ENCODE data around the gene KCTD8. TPM values are rescaled to one million over a fixed set of nuclear protein-coding genes. Genes with fewer than 3 reads are reported as not detected.

KCTD8 gene
- not detected in 2 replicates for total RNA-seq (2021)
- percentile 0 among the genes with signal in this experiment for Bru-seq, nascent RNA
- percentile 2 among the genes with signal in this experiment for BruChase-seq, experiment 1, labeled RNA remaining after a 2-hour chase
- percentile 0 among the genes with signal in this experiment for BruChase-seq, experiment 2, labeled RNA remaining after a 6-hour chase
- long read RNA-seq: 0 reads

- Histone ChIP-seq H3F3A (ENCODE audit: insufficient read depth, low read depth) (no peaks in the 10 kb centered on the region), H3K27ac (no peak within 1 kb of the TSS), H3K27me3 (ENCODE audit: insufficient read depth, low read depth) (0 out of 2 replicates have a peak, but pooled peaks cover 3% of the 10 kb centered on the region)
These were observed at the start of gene KCTD8 for GRCh38 chr4:44448521-44449461. Gene KCTD8, minus strand, starts transcription at chr4:44448809.

DNA sequence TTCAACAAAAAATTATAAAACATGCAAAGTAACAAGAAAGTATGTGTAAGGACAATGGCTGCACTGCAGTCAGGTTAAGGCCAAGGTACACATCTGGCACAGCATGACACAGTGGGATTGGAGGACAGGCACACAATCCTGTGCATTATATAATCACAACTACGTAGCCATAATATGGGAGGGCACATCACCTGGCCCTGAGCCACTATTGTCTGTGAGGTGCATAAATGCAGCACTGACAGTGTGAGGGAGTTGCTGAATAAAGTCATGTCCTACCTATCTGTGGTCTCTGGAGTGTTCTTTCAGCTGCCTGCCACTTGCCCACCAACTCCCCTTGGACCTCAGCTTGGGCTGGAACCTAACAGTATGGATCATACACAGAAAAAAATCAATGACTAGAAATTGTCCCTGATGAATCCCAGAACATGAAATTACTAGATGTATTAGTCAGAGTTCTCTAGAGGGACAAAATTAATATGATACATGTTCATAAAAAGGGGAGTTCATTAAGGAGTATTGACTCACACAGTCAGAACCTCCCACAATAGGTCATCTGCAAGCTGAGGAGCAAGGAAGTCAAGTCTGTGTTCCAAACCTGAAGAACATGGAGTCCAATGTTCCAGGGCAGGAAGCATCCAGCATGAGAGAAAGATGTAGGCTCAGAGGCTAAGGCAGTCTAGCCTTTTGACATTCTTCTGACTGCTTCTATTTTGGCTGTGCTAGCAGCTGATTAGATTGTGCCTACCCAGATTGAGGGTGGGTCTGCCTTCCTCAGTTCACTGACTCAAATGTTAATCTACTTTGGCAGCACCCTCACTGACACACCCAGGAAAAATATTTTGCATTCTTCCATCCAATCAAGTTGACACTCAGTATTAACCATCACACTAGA is 46.4 kb upstream of the KCTD8 start:
- no TSS peak for BruUV-seq (replicated peaks)
- H3K27me3 ChIP-seq (ENCODE audit: insufficient read depth, low read depth): no peaks in the 10 kb centered on the region
- no peak overlapping the region for H3K4me3 ChIP-seq
- no peak overlapping the region for H3K4me2 ChIP-seq
- no peaks in the 10 kb centered on the region for H3F3A ChIP-seq (ENCODE audit: insufficient read depth, low read depth)
- intact Hi-C loops (cut with micrococcal nuclease; ENCODE audit: unreplicated experiment): no loop called here
- ChIA-PET CTCF (no interaction called here), POLR2A (ENCODE audit: unreplicated experiment) (interaction anchor here (0.6 kb wide), 1 partner anchor 60 kb away, joined by 6 read pairs; no protein-coding TSS in a partner anchor)
- no peaks in the 10 kb centered on the region for H3K36me3 ChIP-seq (ENCODE audit: low read depth)
- no peaks in the 10 kb centered on the region for H3K9me2 ChIP-seq (ENCODE audit: insufficient read depth)
- DNase-seq: no peak
- no peaks in the 10 kb centered on the region for H3K9me3 ChIP-seq (ENCODE audit: insufficient read depth, low read depth)
- H3K4me1 ChIP-seq (replicated peaks; ENCODE audit: insufficient read depth): no peaks in the 10 kb centered on the region
- H3K27ac ChIP-seq: no peak overlapping the region
- H2AFZ ChIP-seq: no peak overlapping the region
- TF ChIP-seq, protein P1, sequence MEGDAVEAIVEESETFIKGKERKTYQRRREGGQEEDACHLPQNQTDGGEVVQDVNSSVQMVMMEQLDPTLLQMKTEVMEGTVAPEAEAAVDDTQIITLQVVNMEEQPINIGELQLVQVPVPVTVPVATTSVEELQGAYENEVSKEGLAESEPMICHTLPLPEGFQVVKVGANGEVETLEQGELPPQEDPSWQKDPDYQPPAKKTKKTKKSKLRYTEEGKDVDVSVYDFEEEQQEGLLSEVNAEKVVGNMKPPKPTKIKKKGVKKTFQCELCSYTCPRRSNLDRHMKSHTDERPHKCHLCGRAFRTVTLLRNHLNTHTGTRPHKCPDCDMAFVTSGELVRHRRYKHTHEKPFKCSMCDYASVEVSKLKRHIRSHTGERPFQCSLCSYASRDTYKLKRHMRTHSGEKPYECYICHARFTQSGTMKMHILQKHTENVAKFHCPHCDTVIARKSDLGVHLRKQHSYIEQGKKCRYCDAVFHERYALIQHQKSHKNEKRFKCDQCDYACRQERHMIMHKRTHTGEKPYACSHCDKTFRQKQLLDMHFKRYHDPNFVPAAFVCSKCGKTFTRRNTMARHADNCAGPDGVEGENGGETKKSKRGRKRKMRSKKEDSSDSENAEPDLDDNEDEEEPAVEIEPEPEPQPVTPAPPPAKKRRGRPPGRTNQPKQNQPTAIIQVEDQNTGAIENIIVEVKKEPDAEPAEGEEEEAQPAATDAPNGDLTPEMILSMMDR (conservative IDR thresholded peaks at IDR 0.05): no peak
- no peak for TF ChIP-seq EZH2 (IDR thresholded peaks at IDR 0.05; ENCODE audit: low read depth)
- no peaks in the 10 kb centered on the region for H4K20me1 ChIP-seq (ENCODE audit: insufficient read depth)
- no peaks in the 10 kb centered on the region for H3K79me2 ChIP-seq (ENCODE audit: low read depth)

More at GRCh38 chr4:44448521-44449461, at the start of gene KCTD8:
- BruUV-seq (replicated peaks): no TSS peak
- no peak for TF ChIP-seq EZH2 (IDR thresholded peaks at IDR 0.05; ENCODE audit: low read depth)
- TF ChIP-seq, protein P1 (conservative IDR thresholded peaks at IDR 0.05): peak; percentile 61
- intact Hi-C loops (cut with micrococcal nuclease; ENCODE audit: unreplicated experiment): no loop called here
- ChIA-PET POLR2A (ENCODE audit: unreplicated experiment) (no interaction called here), CTCF (no interaction called here)
- peak within 1 kb of the TSS; percentile 74 for H2AFZ ChIP-seq
- DNase-seq: peak in 1 of 2 experiments; percentile 27
- no peaks in the 10 kb centered on the region for H3K9me3 ChIP-seq (ENCODE audit: insufficient read depth, low read depth)
- no peaks in the 10 kb centered on the region for H4K20me1 ChIP-seq (ENCODE audit: insufficient read depth)
- peak within 1 kb of the TSS; percentile 61 for H3K4me2 ChIP-seq
- H3K4me3 ChIP-seq: peak within 1 kb of the TSS; percentile 35; the same call in 1 of the 2 replicates
- no peaks in the 10 kb centered on the region for H3K9me2 ChIP-seq (ENCODE audit: insufficient read depth)
- no peaks in the 10 kb centered on the region for H3K4me1 ChIP-seq (replicated peaks; ENCODE audit: insufficient read depth)
- H3K79me2 ChIP-seq (ENCODE audit: low read depth): no peaks in the 10 kb centered on the region
- H3K36me3 ChIP-seq (ENCODE audit: low read depth): no peaks in the 10 kb centered on the region

GRCh38 chr4:44493924-44494323 is 45.3 kb upstream of the KCTD8 start:
- Histone ChIP-seq H3F3A (ENCODE audit: insufficient read depth, low read depth) (no peaks in the 10 kb centered on the region), H4K20me1 (ENCODE audit: insufficient read depth) (no peaks in the 10 kb centered on the region), H3K27me3 (ENCODE audit: insufficient read depth, low read depth) (no peaks in the 10 kb centered on the region), H2AFZ (no peak overlapping the region), H3K9me3 (ENCODE audit: insufficient read depth, low read depth) (no peaks in the 10 kb centered on the region), H3K36me3 (ENCODE audit: low read depth) (no peaks in the 10 kb centered on the region), H3K4me1 (replicated peaks; ENCODE audit: insufficient read depth) (no peaks in the 10 kb centered on the region), H3K27ac (no peak overlapping the region), H3K4me3 (no peak overlapping the region), H3K79me2 (ENCODE audit: low read depth) (no peaks in the 10 kb centered on the region), H3K4me2 (no peak overlapping the region), H3K9me2 (ENCODE audit: insufficient read depth) (no peaks in the 10 kb centered on the region)
- no peak for DNase-seq
- intact Hi-C loops (cut with micrococcal nuclease; ENCODE audit: unreplicated experiment): no loop called here
- no peak for TF ChIP-seq EZH2 (IDR thresholded peaks at IDR 0.05; ENCODE audit: low read depth)
- TF ChIP-seq, protein P1 (conservative IDR thresholded peaks at IDR 0.05): peak; percentile 56
- no TSS peak for BruUV-seq (replicated peaks)
- CTCF ChIA-PET: no interaction called here
- POLR2A ChIA-PET (ENCODE audit: unreplicated experiment): no interaction called here
